SK-N-SH (cell line): ENCODE measurements around the gene CCDC192. TPM values are rescaled to one million over a fixed set of nuclear protein-coding genes. Genes with fewer than 3 reads are reported as not detected.
"Not testable (repeated sequence)": the region's sequence is repeated elsewhere in the genome, so short reads cannot be mapped to it uniquely, and the experiment has no call there.

Source experiments
- CTCF ChIA-PET: fragments of 300-600, 350-600 bp; formaldehyde crosslinking; extraction: SDS; loops from one replicate; lab custom pipeline; 2021; lab: Yijun Ruan, JAX
- POLR2A ChIA-PET: fragments of 350-600 bp; sonication (Branson Sonifier 250); formaldehyde crosslinking; extraction: SDS; loops from one replicate; lab custom pipeline; 2020; ENCODE audit warnings: antibody characterized with exemption, inconsistent platforms; lab: Yijun Ruan, JAX
- DNase-seq: peaks from one replicate; pipeline ENCODE4 v3.0.0; 2012
- H2AFZ ChIP-seq: fragments of 200-600 bp; sonication (generic); 2 replicates; pipeline ENCODE4 v1.8.1; 2016; ENCODE audit warnings: antibody characterized with exemption, mild to moderate bottlenecking, low read depth
- H3F3A ChIP-seq: fragments of 200-600 bp; sonication (generic); replicated peaks from 2 replicates; pipeline ENCODE3; 2016; ENCODE audit warnings: antibody characterized with exemption, mild to moderate bottlenecking; ENCODE audit not compliant: insufficient read depth
- H3K27ac ChIP-seq, 2 experiments: fragments of 200-500 bp in 1 of 2; fragments of 200-600 bp in 1 of 2; sonication (Bioruptor generic) in 1 of 2; sonication (generic), shearing (Covaris generic) in 1 of 2; 2 replicates each; pipeline versions ENCODE4 v1.5.1 to v1.6.1; 2014 to 2016; ENCODE audit warnings: low read depth in 2 of 2, inconsistent platforms in 1 of 2, low read length in 1 of 2, mild to moderate bottlenecking in 1 of 2, mixed read lengths in 1 of 2
- H3K27me3 ChIP-seq: fragments of 200-600 bp; sonication (generic), shearing (Covaris generic); 2 replicates; pipeline ENCODE4 v1.6.1; 2016; ENCODE audit warnings: mixed run types; ENCODE audit not compliant: insufficient read depth
- H3K36me3 ChIP-seq, 2 experiments: fragments of 200-500 bp in 1 of 2; fragments of 200-600 bp in 1 of 2; sonication (Bioruptor generic) in 1 of 2; sonication (generic) in 1 of 2; replicated peaks in 1 of 2; 2 replicates each; pipeline versions ENCODE3 to v1.5.1; 2014 to 2016; ENCODE audit warnings: low read length in 1 of 2, mild to moderate bottlenecking in 1 of 2; ENCODE audit not compliant: insufficient read depth in 2 of 2, control insufficient read depth in 1 of 2
- H3K4me1 ChIP-seq, 2 experiments: fragments of 200-500 bp in 1 of 2; fragments of 200-600 bp in 1 of 2; sonication (Bioruptor generic) in 1 of 2; sonication (generic), shearing (Covaris generic) in 1 of 2; 2 replicates each; pipeline versions ENCODE4 v1.5.1 to v1.6.1; 2014 to 2016; ENCODE audit warnings: low read depth in 1 of 2, low read length in 1 of 2, mixed run types in 1 of 2; ENCODE audit not compliant: insufficient read depth in 2 of 2, control insufficient read depth in 1 of 2
- H3K4me2 ChIP-seq: fragments of 200-600 bp; sonication (generic), shearing (Covaris generic); 2 replicates; pipeline ENCODE4 v1.6.1; 2017; ENCODE audit warnings: mixed run types
- H3K4me3 ChIP-seq, 2 experiments: fragments of 200-500 bp in 1 of 2; fragments of 200-600 bp in 1 of 2; sonication (Bioruptor generic) in 1 of 2; sonication (generic), shearing (Covaris generic) in 1 of 2; 2 replicates each; pipeline versions ENCODE4 v1.5.1 to v1.8.1; 2014 to 2016; ENCODE audit warnings: low read depth in 2 of 2, inconsistent platforms in 1 of 2, low read length in 1 of 2, mild to moderate bottlenecking in 1 of 2, mixed read lengths in 1 of 2, moderate library complexity in 1 of 2
- H3K79me2 ChIP-seq: fragments of 200-600 bp; sonication (generic); 2 replicates; pipeline ENCODE4 v1.8.1; 2017; ENCODE audit warnings: mild to moderate bottlenecking; ENCODE audit not compliant: insufficient read depth
- H3K9ac ChIP-seq: fragments of 200-600 bp; sonication (generic); 2 replicates; pipeline ENCODE4 v1.6.1; 2017; ENCODE audit warnings: mixed run types
- H3K9me2 ChIP-seq: fragments of 200-600 bp; sonication (generic); 2 replicates; pipeline ENCODE4 v1.6.1; 2017; ENCODE audit warnings: mixed run types
- H3K9me3 ChIP-seq: fragments of 200-600 bp; sonication (generic); 2 replicates; pipeline ENCODE4 v1.6.1; 2017; ENCODE audit warnings: mixed run types, mild to moderate bottlenecking, moderate library complexity
- H4K20me1 ChIP-seq: fragments of 200-600 bp; sonication (generic); 2 replicates; pipeline ENCODE4 v1.6.1; 2017; ENCODE audit warnings: mild to moderate bottlenecking, mixed run types; ENCODE audit not compliant: insufficient read depth
- CHD2 ChIP-seq: fragments of 150-350 bp; IDR thresholded peaks from 2 replicates; pipeline ENCODE4 v1.6.1; 2018; ENCODE audit warnings: low read length; ENCODE audit not compliant: partially characterized antibody
- CTCF ChIP-seq: fragments of 200-600 bp; sonication (generic); IDR thresholded peaks from 2 replicates; pipeline ENCODE4 v1.6.1; 2017; ENCODE audit warnings: antibody characterized with exemption, mild to moderate bottlenecking, moderate library complexity
- EZH2phosphoT487 ChIP-seq: fragments of 200-600 bp; sonication (generic); IDR thresholded peaks from 2 replicates; pipeline ENCODE4 v1.6.1; 2017; ENCODE audit warnings: low read depth, mixed run types, mild to moderate bottlenecking, antibody characterized with exemption, moderate library complexity, borderline replicate concordance
- FOSL2 ChIP-seq: IDR thresholded peaks from 2 replicates; pipeline ENCODE4 v1.4.0; 2012; ENCODE audit warnings: low read depth, mild to moderate bottlenecking, moderate library complexity, borderline replicate concordance
- GABPA ChIP-seq: IDR thresholded peaks from 2 replicates; pipeline ENCODE4 v1.4.0; 2012; ENCODE audit warnings: low read depth, mild to moderate bottlenecking
- GATA2 ChIP-seq: sonication (generic); formaldehyde crosslinking; IDR thresholded peaks from 2 replicates; pipeline ENCODE4 v1.5.0; 2020; ENCODE audit warnings: mild to moderate bottlenecking, missing genetic modification reagents
- IRF3 ChIP-seq: fragments of 150-350 bp; IDR thresholded peaks from 2 replicates; pipeline ENCODE4 v1.6.1; 2016; ENCODE audit warnings: mild to moderate bottlenecking, low read depth, low read length
- JUND ChIP-seq: IDR thresholded peaks from 2 replicates; pipeline ENCODE4 v1.4.0; 2012
- MAX ChIP-seq: IDR thresholded peaks from 2 replicates; pipeline ENCODE4 v1.4.0; 2012; ENCODE audit warnings: low read depth
- MEF2A ChIP-seq: IDR thresholded peaks from 2 replicates; pipeline ENCODE4 v1.4.0; 2012; ENCODE audit warnings: low read depth, borderline replicate concordance
- MXI1 ChIP-seq: IDR thresholded peaks from 2 replicates; pipeline ENCODE4 v1.6.1; 2012; ENCODE audit warnings: mild to moderate bottlenecking, low read depth, low read length, improper control_type of control experiment
- NFIC ChIP-seq: IDR thresholded peaks from 2 replicates; pipeline ENCODE4 v1.4.0; 2012; ENCODE audit warnings: borderline replicate concordance
- NRF1 ChIP-seq: IDR thresholded peaks from 2 replicates; pipeline ENCODE4 v1.6.1; 2012; ENCODE audit warnings: low read depth, mild to moderate bottlenecking, low read length
- RAD21 ChIP-seq: IDR thresholded peaks from 2 replicates; pipeline ENCODE4 v1.6.1; 2012; ENCODE audit warnings: mild to moderate bottlenecking, low read length
- RXRA ChIP-seq: IDR thresholded peaks from 2 replicates; pipeline ENCODE4 v1.4.0; 2012; ENCODE audit warnings: low read depth, mild to moderate bottlenecking, borderline replicate concordance
- SMC3 ChIP-seq: IDR thresholded peaks from 2 replicates; pipeline ENCODE4 v1.6.1; 2012; ENCODE audit warnings: low read depth, low read length, improper control_type of control experiment
- TAF1 ChIP-seq: IDR thresholded peaks from 2 replicates; pipeline ENCODE4 v1.6.1; 2012; ENCODE audit warnings: low read depth, mild to moderate bottlenecking, low read length, moderate library complexity, borderline replicate concordance
- ZBTB33 ChIP-seq: IDR thresholded peaks from 2 replicates; pipeline ENCODE4 v1.4.0; 2012; ENCODE audit warnings: low read depth, borderline replicate concordance
- WGBS: methylation state at CpG from one replicate; pipeline ENCODE4 v1.1.6; 2017; ENCODE audit warnings: low lambda C conversion rate; 5-methylcytosine and 5-hydroxymethylcytosine counted together
- polyA plus RNA-seq, 3 experiments: library from polyadenylated mRNA; depleted of rRNA; stranded (reverse); fragments of >200 nt; gene quantifications; 2 replicates each; pipeline ENCODE4 v1.2.3, GENCODE V29; 2012

CCDC192 gene
- polyA plus RNA-seq, 1 of the 3 experiments (the other 2 are of a cell fraction) = not detected

- H2AFZ ChIP-seq = no peak overlapping the region
- no peaks in the 10 kb centered on the region for H3K27me3 ChIP-seq
- H3F3A ChIP-seq = no peaks in the 10 kb centered on the region
- H3K79me2 ChIP-seq = no peaks in the 10 kb centered on the region
- DNase-seq = no peak
- ChIA-PET POLR2A (no interaction called here), CTCF (no interaction called here)
- H3K9me3 ChIP-seq = peaks cover 7% of the 10 kb centered on the region
- H3K4me3 ChIP-seq = no peak overlapping the region
- no peaks in the 10 kb centered on the region for H3K9me2 ChIP-seq
- no peaks in the 10 kb centered on the region for H3K4me1 ChIP-seq
- 87% methylated on average over 4 of the region's 4 CpGs for WGBS
- H3K27ac ChIP-seq = no peak overlapping the region
- no peaks in the 10 kb centered on the region for H4K20me1 ChIP-seq
- no peak overlapping the region for H3K9ac ChIP-seq
- H3K4me2 ChIP-seq = no peak overlapping the region
- no peak for TF ChIP-seq RAD21
- no peak for TF ChIP-seq SMC3
- TF ChIP-seq CHD2 = no peak
- no peak for TF ChIP-seq IRF3
- no peak for TF ChIP-seq ZBTB33
- TF ChIP-seq RXRA = no peak
- no peak for TF ChIP-seq MXI1
- TF ChIP-seq NFIC = no peak
- TF ChIP-seq TAF1 = no peak
- TF ChIP-seq JUND = no peak
- no peak for TF ChIP-seq GABPA
- TF ChIP-seq NRF1 = no peak
- no peak for TF ChIP-seq GATA2 (CRISPR knock-in tag)
- no peak for TF ChIP-seq MAX
- no peak for TF ChIP-seq MEF2A
- H3K36me3 ChIP-seq = no peaks in the 10 kb centered on the region
Observed at GRCh38 chr5:127776477-127776876, 73.3 kb downstream of the CCDC192 start.

GRCh38 chr5:127777957-127778356, 74.8 kb downstream of the CCDC192 start:
- Histone ChIP-seq H3K4me1 (no peaks in the 10 kb centered on the region), H3K4me3 (no peak overlapping the region), H3F3A (no peaks in the 10 kb centered on the region), H3K9ac (no peak overlapping the region), H3K27ac (no peak overlapping the region), H3K9me3 (peaks cover 7% of the 10 kb centered on the region), H3K9me2 (no peaks in the 10 kb centered on the region), H3K79me2 (no peaks in the 10 kb centered on the region), H3K4me2 (no peak overlapping the region), H2AFZ (no peak overlapping the region), H3K27me3 (no peaks in the 10 kb centered on the region), H3K36me3 (no peaks in the 10 kb centered on the region), H4K20me1 (no peaks in the 10 kb centered on the region)
- TF ChIP-seq MXI1 (no peak), FOSL2 (no peak), CTCF (no peak), EZH2phosphoT487 (no peak), NFIC (no peak)
- ChIA-PET POLR2A (no interaction called here), CTCF (no interaction called here)
- no peak for DNase-seq

- H3K9ac ChIP-seq, DNase-seq, H3K36me3 ChIP-seq, H3K27me3 ChIP-seq, H3K4me2 ChIP-seq, H4K20me1 ChIP-seq, H3F3A ChIP-seq, POLR2A ChIA-PET, H3K4me1 ChIP-seq, H3K4me3 ChIP-seq, H3K9me3 ChIP-seq, H3K79me2 ChIP-seq, H3K27ac ChIP-seq, H3K9me2 ChIP-seq, CTCF ChIA-PET, H2AFZ ChIP-seq: not testable (repeated sequence)
- 63% methylated on average over 2 of the region's 2 CpGs for WGBS
Observed at GRCh38 chr5:127782450-127782849, 79.3 kb downstream of the CCDC192 start.
